HepG2 (cell line): ENCODE results near the gene NAV3.

Source experiments
- ATF1 ChIP-seq: IDR thresholded peaks from 2 replicates; pipeline ENCODE4 v1.6.1; 2016; ENCODE audit warnings: mild to moderate bottlenecking, control low read depth
- POLR2AphosphoS5 ChIP-seq: IDR thresholded peaks from 2 replicates; pipeline ENCODE4 v1.6.1; 2012; ENCODE audit warnings: low read depth, low read length
- RAD51 ChIP-seq: fragments of 450-650 bp; IDR thresholded peaks from 2 replicates; pipeline ENCODE4 v1.6.1; 2016; ENCODE audit warnings: borderline replicate concordance
- RFX3 ChIP-seq: IDR thresholded peaks from 2 replicates; pipeline ENCODE4 v1.6.1; 2016; ENCODE audit warnings: missing biosample characterization, missing genetic modification reagents
- RFX5 ChIP-seq: IDR thresholded peaks from 2 replicates; pipeline ENCODE4 v1.6.1; 2011; ENCODE audit warnings: low read depth, low read length, improper control_type of control experiment
- SMARCC2 ChIP-seq: fragments of 450-650 bp; IDR thresholded peaks from 2 replicates; pipeline ENCODE4 v1.6.1; 2017; ENCODE audit warnings: antibody characterized with exemption, mild to moderate bottlenecking
- TARDBP ChIP-seq: sonication (generic); formaldehyde crosslinking; IDR thresholded peaks from 2 replicates; pipeline ENCODE4 v1.8.0; 2022; ENCODE audit warnings: mild to moderate bottlenecking, missing genetic modification reagents
- ZNF431 ChIP-seq: sonication (generic); formaldehyde crosslinking; IDR thresholded peaks from 2 replicates; pipeline ENCODE4 v1.9.0; 2022; ENCODE audit warnings: missing genetic modification reagents, low read depth, mild to moderate bottlenecking, borderline replicate concordance
- TF ChIP-seq, protein P1 (sequence below): sonication (generic); formaldehyde crosslinking; IDR thresholded peaks from 2 replicates; pipeline ENCODE4 v1.5.0; 2020; ENCODE audit warnings: mild to moderate bottlenecking, missing genetic modification reagents, moderate library complexity
- TF ChIP-seq, protein P2 (sequence below): sonication (generic); formaldehyde crosslinking; IDR thresholded peaks from 2 replicates; pipeline ENCODE4 v1.8.1; 2023; ENCODE audit warnings: mild to moderate bottlenecking, missing genetic modification reagents

DNA sequence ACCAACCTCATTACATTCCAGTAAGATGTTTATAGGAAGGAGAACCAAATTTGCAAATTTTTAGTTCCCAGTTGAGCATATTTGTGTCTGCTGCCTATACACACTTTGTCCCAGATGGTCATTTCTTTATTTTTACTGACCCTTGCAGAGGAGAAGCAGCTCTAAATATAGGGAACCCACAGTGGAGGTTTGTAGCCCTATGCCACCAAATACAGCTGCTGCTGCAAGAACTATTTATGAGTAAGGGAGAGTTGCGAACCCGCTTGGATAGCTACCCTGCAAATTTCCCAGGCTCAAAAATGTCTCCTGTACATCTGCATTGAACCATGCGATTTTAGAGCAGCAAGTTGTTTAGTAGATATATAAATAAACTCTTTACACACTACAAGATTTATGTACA is 48.2 kb downstream of the NAV3 start:
- no peak for TF ChIP-seq RFX5
- TF ChIP-seq, protein P1, sequence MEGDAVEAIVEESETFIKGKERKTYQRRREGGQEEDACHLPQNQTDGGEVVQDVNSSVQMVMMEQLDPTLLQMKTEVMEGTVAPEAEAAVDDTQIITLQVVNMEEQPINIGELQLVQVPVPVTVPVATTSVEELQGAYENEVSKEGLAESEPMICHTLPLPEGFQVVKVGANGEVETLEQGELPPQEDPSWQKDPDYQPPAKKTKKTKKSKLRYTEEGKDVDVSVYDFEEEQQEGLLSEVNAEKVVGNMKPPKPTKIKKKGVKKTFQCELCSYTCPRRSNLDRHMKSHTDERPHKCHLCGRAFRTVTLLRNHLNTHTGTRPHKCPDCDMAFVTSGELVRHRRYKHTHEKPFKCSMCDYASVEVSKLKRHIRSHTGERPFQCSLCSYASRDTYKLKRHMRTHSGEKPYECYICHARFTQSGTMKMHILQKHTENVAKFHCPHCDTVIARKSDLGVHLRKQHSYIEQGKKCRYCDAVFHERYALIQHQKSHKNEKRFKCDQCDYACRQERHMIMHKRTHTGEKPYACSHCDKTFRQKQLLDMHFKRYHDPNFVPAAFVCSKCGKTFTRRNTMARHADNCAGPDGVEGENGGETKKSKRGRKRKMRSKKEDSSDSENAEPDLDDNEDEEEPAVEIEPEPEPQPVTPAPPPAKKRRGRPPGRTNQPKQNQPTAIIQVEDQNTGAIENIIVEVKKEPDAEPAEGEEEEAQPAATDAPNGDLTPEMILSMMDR, result no peak
- TF ChIP-seq POLR2AphosphoS5, result no peak
- TF ChIP-seq, protein P2, sequence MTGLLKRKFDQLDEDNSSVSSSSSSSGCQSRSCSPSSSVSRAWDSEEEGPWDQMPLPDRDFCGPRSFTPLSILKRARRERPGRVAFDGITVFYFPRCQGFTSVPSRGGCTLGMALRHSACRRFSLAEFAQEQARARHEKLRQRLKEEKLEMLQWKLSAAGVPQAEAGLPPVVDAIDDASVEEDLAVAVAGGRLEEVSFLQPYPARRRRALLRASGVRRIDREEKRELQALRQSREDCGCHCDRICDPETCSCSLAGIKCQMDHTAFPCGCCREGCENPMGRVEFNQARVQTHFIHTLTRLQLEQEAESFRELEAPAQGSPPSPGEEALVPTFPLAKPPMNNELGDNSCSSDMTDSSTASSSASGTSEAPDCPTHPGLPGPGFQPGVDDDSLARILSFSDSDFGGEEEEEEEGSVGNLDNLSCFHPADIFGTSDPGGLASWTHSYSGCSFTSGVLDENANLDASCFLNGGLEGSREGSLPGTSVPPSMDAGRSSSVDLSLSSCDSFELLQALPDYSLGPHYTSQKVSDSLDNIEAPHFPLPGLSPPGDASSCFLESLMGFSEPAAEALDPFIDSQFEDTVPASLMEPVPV, result no peak
- no peak for TF ChIP-seq ATF1 (CRISPR knock-in tag)
- no peak for TF ChIP-seq ZNF431 (CRISPR knock-in tag)
- TF ChIP-seq SMARCC2, result no peak
- no peak for TF ChIP-seq RFX3 (CRISPR knock-in tag)
- TF ChIP-seq TARDBP (CRISPR knock-in tag), result no peak
- no peak for TF ChIP-seq RAD51
